ENCODE results near the gene FHIP1A.
A peak's percentile ranks its signal among the peaks of the same experiment; 100 is the strongest.
"Not testable (repeated sequence)": the region's sequence is repeated elsewhere in the genome, so short reads cannot be mapped to it uniquely, and the experiment has no call there.

The FHIP1A gene

GRCh38 chr4:151408630-151409469, at the start of gene FHIP1A:
Gene FHIP1A, plus strand, starts transcription at chr4:151409176. Its CDS starts 157,084 bp downstream, at chr4:151566260.
- peak; percentile 82 for DNase-seq

GRCh38 chr4:151359576-151359975, 49.4 kb upstream of the FHIP1A start:
- no peak for DNase-seq

- DNase-seq: no peak
Observed at GRCh38 chr4:151361126-151361525, 47.9 kb upstream of the FHIP1A start.

- no peak for DNase-seq
Observed at GRCh38 chr4:151361966-151362365, 47.0 kb upstream of the FHIP1A start.

- peak; percentile 88 for DNase-seq
Observed at GRCh38 chr4:151362404-151363164, 46.4 kb upstream of the FHIP1A start.

- DNase-seq: no peak
Observed at GRCh38 chr4:151376540-151376939, 32.4 kb upstream of the FHIP1A start.

GRCh38 chr4:151389311-151389710, 19.7 kb upstream of the FHIP1A start:
- no peak for DNase-seq

- not testable (repeated sequence) for DNase-seq
Observed at GRCh38 chr4:151389799-151390198, 19.2 kb upstream of the FHIP1A start.

GRCh38 chr4:151395873-151396272, 13.1 kb upstream of the FHIP1A start:
- DNase-seq: no peak

GRCh38 chr4:151400343-151400742, 8.6 kb upstream of the FHIP1A start:
- no peak for DNase-seq

- no peak for DNase-seq
Observed at GRCh38 chr4:151401739-151402138, 7.2 kb upstream of the FHIP1A start.

- no peak for DNase-seq
Observed at GRCh38 chr4:151402145-151402865, 6.7 kb upstream of the FHIP1A start.

GRCh38 chr4:151403656-151404055, 5.3 kb upstream of the FHIP1A start:
- no peak for DNase-seq

GRCh38 chr4:151404802-151405201, 4.2 kb upstream of the FHIP1A start:
- DNase-seq: not testable (repeated sequence)

- DNase-seq: no peak
Observed at GRCh38 chr4:151407018-151407417, 2.0 kb upstream of the FHIP1A start.

GRCh38 chr4:151407466-151408379, 1.3 kb upstream of the FHIP1A start:
- peak; percentile 43 for DNase-seq

- DNase-seq: no peak
Observed at GRCh38 chr4:151408380-151408629, 671 bp upstream of the FHIP1A start.

- DNase-seq: peak; percentile 3
Observed at GRCh38 chr4:151409470-151410313, 716 bp downstream of the FHIP1A start.

GRCh38 chr4:151415978-151416377, 7.0 kb downstream of the FHIP1A start:
- DNase-seq: no peak

- no peak for DNase-seq
Observed at GRCh38 chr4:151417164-151417571, 8.2 kb downstream of the FHIP1A start.

- no peak for DNase-seq
Observed at GRCh38 chr4:151417766-151418376, 8.9 kb downstream of the FHIP1A start.

Data from activated CD4-positive, alpha-beta T cell treated with anti-CD3 and anti-CD28 coated beads for 48 hours (primary cell).